Hepatocyte (in vitro differentiated cells): Measurements from ENCODE around the gene VRK2. TPM values are rescaled to one million over a fixed set of nuclear protein-coding genes. Genes with fewer than 3 reads are reported as not detected.

Source experiments
- DNase-seq: peaks from one replicate; pipeline ENCODE4 v3.0.0-alpha.2; 2016; ENCODE audit warnings: low spot score
- H2AFZ ChIP-seq: fragments of 200-600 bp; sonication (generic); 2 replicates; pipeline ENCODE4 v1.6.0; 2016; ENCODE audit warnings: antibody characterized with exemption, mild to moderate bottlenecking
- H3K27ac ChIP-seq: fragments of 200-600 bp; sonication (generic); 2 replicates; pipeline ENCODE4 v1.5.1; 2016; ENCODE audit warnings: mild to moderate bottlenecking
- H3K27me3 ChIP-seq: fragments of 200-600 bp; sonication (generic); 2 replicates; pipeline ENCODE4 v1.6.1; 2016
- H3K36me3 ChIP-seq: fragments of 200-600 bp; sonication (generic); replicated peaks from 2 replicates; pipeline ENCODE4 v1.5.1; 2016; ENCODE audit warnings: low read depth; ENCODE audit not compliant: insufficient read depth
- H3K4me1 ChIP-seq: fragments of 200-600 bp; sonication (generic); 2 replicates; pipeline ENCODE4 v1.5.1; 2016; ENCODE audit warnings: mild to moderate bottlenecking, moderate library complexity; ENCODE audit not compliant: insufficient read depth
- H3K4me2 ChIP-seq: fragments of 200-600 bp; sonication (generic); 2 replicates; pipeline ENCODE4 v1.6.0; 2016
- H3K4me3 ChIP-seq: fragments of 200-600 bp; sonication (generic); 2 replicates; pipeline ENCODE4 v1.5.1; 2016; ENCODE audit warnings: mild to moderate bottlenecking
- H3K79me2 ChIP-seq: fragments of 200-600 bp; sonication (generic); 2 replicates; pipeline ENCODE4 v1.6.0; 2017; ENCODE audit warnings: mild to moderate bottlenecking
- H3K9me2 ChIP-seq: fragments of 200-600 bp; sonication (generic); replicated peaks from 2 replicates; pipeline ENCODE4 v1.6.0; 2017; ENCODE audit warnings: mild to moderate bottlenecking; ENCODE audit not compliant: insufficient read depth
- H3K9me3 ChIP-seq: fragments of 200-600 bp; sonication (generic); 2 replicates; pipeline ENCODE4 v1.5.1; 2016; ENCODE audit warnings: low read depth, mild to moderate bottlenecking
- H4K20me1 ChIP-seq: fragments of 200-600 bp; sonication (generic); 2 replicates; pipeline ENCODE4 v1.6.0; 2016; ENCODE audit warnings: mild to moderate bottlenecking; ENCODE audit not compliant: insufficient read depth, poor library complexity, severe bottlenecking
- CTCF ChIP-seq: fragments of 200-600 bp; sonication (generic); IDR thresholded peaks from 2 replicates; pipeline ENCODE4 v1.5.1; 2016; ENCODE audit warnings: antibody characterized with exemption, mild to moderate bottlenecking; ENCODE audit not compliant: poor library complexity
- EZH2 ChIP-seq: fragments of 200-600 bp; sonication (generic); IDR thresholded peaks from 2 replicates; pipeline ENCODE4 v1.6.1; 2016; ENCODE audit warnings: antibody characterized with exemption, mild to moderate bottlenecking, borderline replicate concordance
- EZH2phosphoT487 ChIP-seq: fragments of 200-600 bp; sonication (generic); IDR thresholded peaks from one replicate; pipeline ENCODE4 v1.6.1; 2018; ENCODE audit warnings: antibody characterized with exemption, mild to moderate bottlenecking, low read depth, moderate library complexity; ENCODE audit not compliant: unreplicated experiment, severe bottlenecking
- WGBS: methylation state at CpG from one replicate; pipeline ENCODE4 v1.1.6; 2016; ENCODE audit warnings: low lambda C conversion rate; ENCODE audit errors: missing lambda C conversion rate; 5-methylcytosine and 5-hydroxymethylcytosine counted together
- polyA plus RNA-seq: library from polyadenylated mRNA; unstranded; fragments of >200 nt; fragmentation: Nextera tagmentation; extraction: Ambion mirVana; gene quantifications from 2 replicates; pipeline ENCODE4 v1.2.1, GENCODE V29; 2016
- total RNA-seq: library from RNA; depleted of rRNA; stranded (reverse); fragments of >200 nt; gene quantifications from 2 replicates; pipeline ENCODE4 v1.2.3, GENCODE V29; 2014

The VRK2 gene
- total and polyA plus RNA-seq, 2 experiments from 2014 or later: 16.5 to 19.3 TPM

GRCh38 chr2:58131191-58132011 is 84.8 kb downstream of the VRK2 start:
- Histone ChIP-seq H3K4me3 (no peak overlapping the region), H2AFZ (no peak overlapping the region), H4K20me1 (no peaks in the 10 kb centered on the region), H3K27me3 (no peaks in the 10 kb centered on the region), H3K4me2 (no peak overlapping the region), H3K9me3 (no peaks in the 10 kb centered on the region), H3K36me3 (no peaks in the 10 kb centered on the region), H3K9me2 (no peaks in the 10 kb centered on the region), H3K27ac (peak overlapping the region; percentile 12), H3K79me2 (no peaks in the 10 kb centered on the region), H3K4me1 (no peaks in the 10 kb centered on the region)
- peak; percentile 31 for DNase-seq
- WGBS: 47% methylated on average over 5 of the region's 5 CpGs
- TF ChIP-seq EZH2 (no peak), CTCF (peak; percentile 54), EZH2phosphoT487 (no peak)

DNA sequence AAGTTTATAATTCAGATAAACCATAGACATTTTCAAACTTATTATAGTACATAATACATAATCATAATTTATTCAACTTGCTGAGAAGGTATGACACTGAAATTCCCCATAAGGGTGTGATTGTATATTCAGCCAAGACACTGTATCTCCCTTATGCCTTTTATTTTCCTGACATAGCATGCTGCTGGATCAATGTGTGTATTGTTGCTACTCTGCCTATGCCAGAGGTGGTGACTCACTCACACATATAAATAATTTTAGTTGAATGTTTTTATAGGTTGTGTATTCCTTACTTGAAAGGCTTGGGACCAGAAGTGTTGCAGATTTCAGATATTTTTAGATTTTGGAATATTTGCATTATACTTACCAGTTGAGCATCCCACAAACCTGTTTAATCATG is 86.8 kb downstream of the VRK2 start:
- Histone ChIP-seq H3K4me1 (no peaks in the 10 kb centered on the region), H3K9me3 (no peaks in the 10 kb centered on the region), H3K36me3 (no peaks in the 10 kb centered on the region), H3K27me3 (no peaks in the 10 kb centered on the region), H3K4me3 (no peak overlapping the region), H3K9me2 (no peaks in the 10 kb centered on the region), H3K27ac (no peak overlapping the region), H4K20me1 (no peaks in the 10 kb centered on the region), H2AFZ (no peak overlapping the region), H3K4me2 (no peak overlapping the region), H3K79me2 (no peaks in the 10 kb centered on the region)
- DNase-seq: no peak
- no peak for TF ChIP-seq CTCF
- no peak for TF ChIP-seq EZH2
- no peak for TF ChIP-seq EZH2phosphoT487

DNA sequence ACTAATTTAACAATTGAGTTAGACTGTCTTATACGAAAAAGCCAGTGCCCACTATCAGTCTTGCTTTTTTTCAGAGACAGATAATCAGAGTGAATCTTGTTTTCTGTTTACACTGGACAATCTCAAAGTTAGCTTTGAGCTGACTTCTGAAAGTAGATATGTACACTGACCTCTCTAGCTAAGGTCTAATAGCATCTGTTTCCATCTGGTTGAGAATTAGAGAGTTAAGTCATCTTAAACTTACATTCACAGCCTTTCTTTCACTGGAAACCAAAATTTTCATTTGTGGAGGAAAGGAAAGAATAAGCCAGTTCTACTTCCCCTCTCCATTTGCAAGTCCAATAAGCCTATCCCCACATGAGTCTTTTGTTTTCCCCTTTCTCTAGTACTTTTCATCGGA is 89.3 kb downstream of the VRK2 start:
- no peak overlapping the region for H3K4me3 ChIP-seq
- H3K27me3 ChIP-seq: no peaks in the 10 kb centered on the region
- H3K27ac ChIP-seq: no peak overlapping the region
- no peaks in the 10 kb centered on the region for H3K79me2 ChIP-seq
- TF ChIP-seq EZH2phosphoT487: no peak
- H3K9me3 ChIP-seq: no peaks in the 10 kb centered on the region
- H2AFZ ChIP-seq: no peak overlapping the region
- no peaks in the 10 kb centered on the region for H4K20me1 ChIP-seq
- no peak overlapping the region for H3K4me2 ChIP-seq
- DNase-seq: no peak
- no peaks in the 10 kb centered on the region for H3K4me1 ChIP-seq
- no peaks in the 10 kb centered on the region for H3K36me3 ChIP-seq
- H3K9me2 ChIP-seq: no peaks in the 10 kb centered on the region
- WGBS: 76% methylated on average over 2 of the region's 2 CpGs

- H3K4me3 ChIP-seq: no peak overlapping the region
- no peak overlapping the region for H3K27ac ChIP-seq
- H3K9me2 ChIP-seq: no peaks in the 10 kb centered on the region
- DNase-seq: no peak
- no peak overlapping the region for H3K4me2 ChIP-seq
- no peak overlapping the region for H2AFZ ChIP-seq
- H3K27me3 ChIP-seq: no peaks in the 10 kb centered on the region
- H3K79me2 ChIP-seq: no peaks in the 10 kb centered on the region
- no peaks in the 10 kb centered on the region for H3K36me3 ChIP-seq
- H3K4me1 ChIP-seq: no peaks in the 10 kb centered on the region
- TF ChIP-seq CTCF (no peak), EZH2phosphoT487 (no peak), EZH2 (no peak)
- H3K9me3 ChIP-seq: no peaks in the 10 kb centered on the region
- no peaks in the 10 kb centered on the region for H4K20me1 ChIP-seq
These were observed 90.6 kb downstream of the VRK2 start for GRCh38 chr2:58137221-58137620.
